ENCODE measurements around the gene EDEM2. TPM values are rescaled to one million over a fixed set of nuclear protein-coding genes. Genes with fewer than 3 reads are reported as not detected.
A peak's percentile ranks its signal among the peaks of the same experiment; 100 is the strongest.

The EDEM2 gene
- total and polyA plus RNA-seq, 2 of the 4 experiments (the other 2 are of a cell fraction), result 19.0 to 27.4 TPM

DNA sequence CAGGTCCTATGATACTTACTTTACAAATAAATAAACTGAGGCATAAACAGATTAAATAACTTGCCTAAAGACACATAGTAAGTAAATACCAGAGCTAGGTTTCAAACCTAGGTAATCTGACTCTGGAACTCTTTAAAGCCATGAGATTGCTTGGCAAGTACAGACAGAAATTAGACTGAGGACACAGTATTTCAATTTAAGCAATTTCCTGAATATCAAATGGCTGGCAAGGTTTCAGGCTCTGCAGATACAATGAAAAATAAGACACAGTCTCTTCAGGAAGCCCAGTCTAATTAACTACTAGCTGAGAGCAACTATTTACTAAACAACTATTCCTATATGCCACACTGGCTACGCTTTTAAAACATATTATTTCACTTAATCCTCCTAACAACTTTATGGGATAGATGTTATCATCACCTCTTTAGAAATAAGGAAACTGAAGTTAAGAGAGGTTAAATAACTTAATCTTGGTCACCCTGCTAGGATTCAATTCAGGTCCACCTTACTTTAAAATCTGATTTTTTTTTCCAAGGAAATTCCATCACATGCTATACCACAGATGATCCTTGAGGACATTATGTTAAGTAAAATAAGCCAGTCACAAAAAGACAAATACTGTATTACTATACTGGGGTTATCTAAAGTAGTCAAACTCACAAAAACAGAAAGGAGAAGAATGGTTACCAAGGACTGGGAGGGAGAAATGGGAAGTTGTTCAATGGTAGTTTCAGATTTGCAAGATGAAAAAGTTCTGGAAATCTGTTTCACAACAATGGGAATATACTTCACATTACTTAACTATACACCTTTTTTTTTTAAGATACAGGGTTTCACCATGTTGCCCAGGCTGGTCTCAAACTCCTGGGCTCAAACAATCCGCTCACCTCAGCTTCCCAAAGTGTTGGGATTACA, 58.6 kb downstream of the EDEM2 start:
- no peak overlapping the region for H3K4me3 ChIP-seq (ENCODE audit: insufficient read depth, low read depth, low read length)
- no peak overlapping the region for H4K5ac ChIP-seq (ENCODE audit: low read depth, low read length)
- H3K27me3 ChIP-seq (ENCODE audit: control insufficient read depth, insufficient read depth, low read length), result no peaks in the 10 kb centered on the region
- no peak overlapping the region for H3K18ac ChIP-seq (ENCODE audit: low read depth, low read length)
- in situ Hi-C loops (cut with MboI; ENCODE audit: low sequenced_read_pairs), result no loop called here
- peaks cover 0 to 72% of the 10 kb centered on the region in 2 experiments; a peak in 2 of 4 replicates for H3K79me1 ChIP-seq (ENCODE audit: low read depth in 1 of 2, low read length in 2 of 2)
- POLR2A ChIA-PET (ENCODE audit: unreplicated experiment), result interaction anchor here (0.6 kb wide), 1 partner anchor 77 kb away, joined by 27 read pairs; no protein-coding TSS in a partner anchor
- H4K20me1 ChIP-seq (ENCODE audit: insufficient read depth, low read length), result peaks cover 75% of the 10 kb centered on the region
- no peak overlapping the region for H2AK5ac ChIP-seq (ENCODE audit: low read depth, low read length)
- 0 out of 2 replicates have a peak overlapping the region, but pooled peaks have one; percentile 46 for H3K4me2 ChIP-seq (ENCODE audit: low read depth, low read length)
- H3K4me1 ChIP-seq (ENCODE audit: control insufficient read depth, insufficient read depth, low read length), result peaks cover 11% of the 10 kb centered on the region
- H3K56ac ChIP-seq (ENCODE audit: extremely low read depth, insufficient read depth, low read length), result no peak overlapping the region
- no peak overlapping the region for H2AK9ac ChIP-seq (replicated peaks; ENCODE audit: low read depth, low read length, poor library complexity)
- H3K14ac ChIP-seq (replicated peaks; ENCODE audit: low read depth, low read length), result no peak overlapping the region
- no peak overlapping the region for H2BK5ac ChIP-seq (ENCODE audit: low read depth, low read length, poor library complexity, severe bottlenecking)
- no peak overlapping the region for H4K8ac ChIP-seq (ENCODE audit: low read depth in 2 of 2, low read length in 2 of 2)
- no peak overlapping the region for H3K4ac ChIP-seq (ENCODE audit: low read depth, low read length)
- TF ChIP-seq RCOR1 (IDR thresholded peaks at IDR 0.05; ENCODE audit: insufficient replicate concordance, low read length), result no peak
- TF ChIP-seq POLR2A (IDR thresholded peaks at IDR 0.05; ENCODE audit: low read depth, low read length), result no peak
- TF ChIP-seq NFE2L2 (IDR thresholded peaks at IDR 0.05; ENCODE audit: low read depth, low read length), result no peak
- TF ChIP-seq CHD1 (IDR thresholded peaks at IDR 0.05; ENCODE audit: low read depth, low read length), result no peak
- TF ChIP-seq BHLHE40 (IDR thresholded peaks at IDR 0.05; ENCODE audit: low read depth, low read length), result no peak
- no peak for TF ChIP-seq RAD21 (IDR thresholded peaks at IDR 0.05; ENCODE audit: low read length)
- TF ChIP-seq MAZ (IDR thresholded peaks at IDR 0.05; ENCODE audit: borderline replicate concordance, low read depth, low read length), result no peak
- TF ChIP-seq, protein P1, sequence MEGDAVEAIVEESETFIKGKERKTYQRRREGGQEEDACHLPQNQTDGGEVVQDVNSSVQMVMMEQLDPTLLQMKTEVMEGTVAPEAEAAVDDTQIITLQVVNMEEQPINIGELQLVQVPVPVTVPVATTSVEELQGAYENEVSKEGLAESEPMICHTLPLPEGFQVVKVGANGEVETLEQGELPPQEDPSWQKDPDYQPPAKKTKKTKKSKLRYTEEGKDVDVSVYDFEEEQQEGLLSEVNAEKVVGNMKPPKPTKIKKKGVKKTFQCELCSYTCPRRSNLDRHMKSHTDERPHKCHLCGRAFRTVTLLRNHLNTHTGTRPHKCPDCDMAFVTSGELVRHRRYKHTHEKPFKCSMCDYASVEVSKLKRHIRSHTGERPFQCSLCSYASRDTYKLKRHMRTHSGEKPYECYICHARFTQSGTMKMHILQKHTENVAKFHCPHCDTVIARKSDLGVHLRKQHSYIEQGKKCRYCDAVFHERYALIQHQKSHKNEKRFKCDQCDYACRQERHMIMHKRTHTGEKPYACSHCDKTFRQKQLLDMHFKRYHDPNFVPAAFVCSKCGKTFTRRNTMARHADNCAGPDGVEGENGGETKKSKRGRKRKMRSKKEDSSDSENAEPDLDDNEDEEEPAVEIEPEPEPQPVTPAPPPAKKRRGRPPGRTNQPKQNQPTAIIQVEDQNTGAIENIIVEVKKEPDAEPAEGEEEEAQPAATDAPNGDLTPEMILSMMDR (conservative IDR thresholded peaks at IDR 0.05; ENCODE audit: low read depth, low read length), result no peak
- no peak for TF ChIP-seq RFX5 (IDR thresholded peaks at IDR 0.05; ENCODE audit: low read depth, low read length)
- no peak overlapping the region for H2BK15ac ChIP-seq (ENCODE audit: low read depth, low read length)
- H3K27ac ChIP-seq (ENCODE audit: insufficient read depth, low read length), result no peak overlapping the region
- H3K9me3 ChIP-seq (ENCODE audit: control insufficient read depth, insufficient read depth, low read length), result no peaks in the 10 kb centered on the region
- H3K36me3 ChIP-seq (ENCODE audit: control insufficient read depth, insufficient read depth, low read length), result peaks cover 8% of the 10 kb centered on the region
- no peak overlapping the region for H3K23ac ChIP-seq (ENCODE audit: low read depth, low read length)
- no peak overlapping the region for H2BK120ac ChIP-seq (ENCODE audit: low read depth, low read length)
- peaks cover 12% of the 10 kb centered on the region for H3K9me1 ChIP-seq (ENCODE audit: insufficient read depth, low read length)
- intact Hi-C loops (cut with micrococcal nuclease), result no loop called here
- H3K9ac ChIP-seq (ENCODE audit: low read depth, low read length), result no peak overlapping the region
- no CpG with 5 or more reads among the region's 2 CpGs for WGBS, 2 experiments (ENCODE audit: extremely low coverage in 2 of 2, insufficient read length in 1 of 2)
- dilution Hi-C loops (cut with HindIII; ENCODE audit: low sequenced_read_pairs, unreplicated experiment), result no loop called here
- no peak overlapping the region for H4K91ac ChIP-seq (ENCODE audit: insufficient read depth, low read depth, low read length)
- CTCF ChIA-PET, result no interaction called here
- H2AFZ ChIP-seq (replicated peaks; ENCODE audit: low read length, poor library complexity), result no peak overlapping the region
- DNase-seq (peak; percentile 33), ATAC-seq (ENCODE audit: low read depth) (no peak)
- H2BK20ac ChIP-seq (ENCODE audit: low read depth, low read length), result no peak overlapping the region
- no TSS peak for BruUV-seq (replicated peaks)

All from IMR-90 (cell line).